SK-N-SH (cell line): ENCODE results near the gene ADGRG3. TPM values are rescaled to one million over a fixed set of nuclear protein-coding genes. Genes with fewer than 3 reads are reported as not detected.

Experiments used
- CTCF ChIA-PET: fragments of 300-600, 350-600 bp; formaldehyde crosslinking; extraction: SDS; loops from one replicate; lab custom pipeline; 2021; lab: Yijun Ruan, JAX
- POLR2A ChIA-PET: fragments of 350-600 bp; sonication (Branson Sonifier 250); formaldehyde crosslinking; extraction: SDS; loops from one replicate; lab custom pipeline; 2020; ENCODE audit warnings: antibody characterized with exemption, inconsistent platforms; lab: Yijun Ruan, JAX
- DNase-seq: peaks from one replicate; pipeline ENCODE4 v3.0.0; 2012
- H2AFZ ChIP-seq: fragments of 200-600 bp; sonication (generic); 2 replicates; pipeline ENCODE4 v1.8.1; 2016; ENCODE audit warnings: antibody characterized with exemption, mild to moderate bottlenecking, low read depth
- H3F3A ChIP-seq: fragments of 200-600 bp; sonication (generic); replicated peaks from 2 replicates; pipeline ENCODE3; 2016; ENCODE audit warnings: antibody characterized with exemption, mild to moderate bottlenecking; ENCODE audit not compliant: insufficient read depth
- H3K27ac ChIP-seq, 2 experiments: fragments of 200-500 bp in 1 of 2; fragments of 200-600 bp in 1 of 2; sonication (Bioruptor generic) in 1 of 2; sonication (generic), shearing (Covaris generic) in 1 of 2; 2 replicates each; pipeline versions ENCODE4 v1.5.1 to v1.6.1; 2014 to 2016; ENCODE audit warnings: low read depth in 2 of 2, inconsistent platforms in 1 of 2, low read length in 1 of 2, mild to moderate bottlenecking in 1 of 2, mixed read lengths in 1 of 2
- H3K27me3 ChIP-seq: fragments of 200-600 bp; sonication (generic), shearing (Covaris generic); 2 replicates; pipeline ENCODE4 v1.6.1; 2016; ENCODE audit warnings: mixed run types; ENCODE audit not compliant: insufficient read depth
- H3K36me3 ChIP-seq, 2 experiments: fragments of 200-500 bp in 1 of 2; fragments of 200-600 bp in 1 of 2; sonication (Bioruptor generic) in 1 of 2; sonication (generic) in 1 of 2; replicated peaks in 1 of 2; 2 replicates each; pipeline versions ENCODE3 to v1.5.1; 2014 to 2016; ENCODE audit warnings: low read length in 1 of 2, mild to moderate bottlenecking in 1 of 2; ENCODE audit not compliant: insufficient read depth in 2 of 2, control insufficient read depth in 1 of 2
- H3K4me1 ChIP-seq, 2 experiments: fragments of 200-500 bp in 1 of 2; fragments of 200-600 bp in 1 of 2; sonication (Bioruptor generic) in 1 of 2; sonication (generic), shearing (Covaris generic) in 1 of 2; 2 replicates each; pipeline versions ENCODE4 v1.5.1 to v1.6.1; 2014 to 2016; ENCODE audit warnings: low read depth in 1 of 2, low read length in 1 of 2, mixed run types in 1 of 2; ENCODE audit not compliant: insufficient read depth in 2 of 2, control insufficient read depth in 1 of 2
- H3K4me2 ChIP-seq: fragments of 200-600 bp; sonication (generic), shearing (Covaris generic); 2 replicates; pipeline ENCODE4 v1.6.1; 2017; ENCODE audit warnings: mixed run types
- H3K4me3 ChIP-seq, 2 experiments: fragments of 200-500 bp in 1 of 2; fragments of 200-600 bp in 1 of 2; sonication (Bioruptor generic) in 1 of 2; sonication (generic), shearing (Covaris generic) in 1 of 2; 2 replicates each; pipeline versions ENCODE4 v1.5.1 to v1.8.1; 2014 to 2016; ENCODE audit warnings: low read depth in 2 of 2, inconsistent platforms in 1 of 2, low read length in 1 of 2, mild to moderate bottlenecking in 1 of 2, mixed read lengths in 1 of 2, moderate library complexity in 1 of 2
- H3K79me2 ChIP-seq: fragments of 200-600 bp; sonication (generic); 2 replicates; pipeline ENCODE4 v1.8.1; 2017; ENCODE audit warnings: mild to moderate bottlenecking; ENCODE audit not compliant: insufficient read depth
- H3K9ac ChIP-seq: fragments of 200-600 bp; sonication (generic); 2 replicates; pipeline ENCODE4 v1.6.1; 2017; ENCODE audit warnings: mixed run types
- H3K9me2 ChIP-seq: fragments of 200-600 bp; sonication (generic); 2 replicates; pipeline ENCODE4 v1.6.1; 2017; ENCODE audit warnings: mixed run types
- H3K9me3 ChIP-seq: fragments of 200-600 bp; sonication (generic); 2 replicates; pipeline ENCODE4 v1.6.1; 2017; ENCODE audit warnings: mixed run types, mild to moderate bottlenecking, moderate library complexity
- H4K20me1 ChIP-seq: fragments of 200-600 bp; sonication (generic); 2 replicates; pipeline ENCODE4 v1.6.1; 2017; ENCODE audit warnings: mild to moderate bottlenecking, mixed run types; ENCODE audit not compliant: insufficient read depth
- CHD2 ChIP-seq: fragments of 150-350 bp; IDR thresholded peaks from 2 replicates; pipeline ENCODE4 v1.6.1; 2018; ENCODE audit warnings: low read length; ENCODE audit not compliant: partially characterized antibody
- CTCF ChIP-seq: fragments of 200-600 bp; sonication (generic); IDR thresholded peaks from 2 replicates; pipeline ENCODE4 v1.6.1; 2017; ENCODE audit warnings: antibody characterized with exemption, mild to moderate bottlenecking, moderate library complexity
- ELF1 ChIP-seq: IDR thresholded peaks from 2 replicates; pipeline ENCODE4 v1.4.0; 2012
- EZH2phosphoT487 ChIP-seq: fragments of 200-600 bp; sonication (generic); IDR thresholded peaks from 2 replicates; pipeline ENCODE4 v1.6.1; 2017; ENCODE audit warnings: low read depth, mixed run types, mild to moderate bottlenecking, antibody characterized with exemption, moderate library complexity, borderline replicate concordance
- FOXJ3 ChIP-seq: sonication (generic); formaldehyde crosslinking; IDR thresholded peaks from 2 replicates; pipeline ENCODE4 v1.5.1; 2020; ENCODE audit warnings: mild to moderate bottlenecking, missing genetic modification reagents
- FOXM1 ChIP-seq: IDR thresholded peaks from 2 replicates; pipeline ENCODE4 v1.4.0; 2012; ENCODE audit warnings: low read depth, mild to moderate bottlenecking
- GABPA ChIP-seq: IDR thresholded peaks from 2 replicates; pipeline ENCODE4 v1.4.0; 2012; ENCODE audit warnings: low read depth, mild to moderate bottlenecking
- JUND ChIP-seq: IDR thresholded peaks from 2 replicates; pipeline ENCODE4 v1.4.0; 2012
- MXI1 ChIP-seq: IDR thresholded peaks from 2 replicates; pipeline ENCODE4 v1.6.1; 2012; ENCODE audit warnings: mild to moderate bottlenecking, low read depth, low read length, improper control_type of control experiment
- NFIC ChIP-seq: IDR thresholded peaks from 2 replicates; pipeline ENCODE4 v1.4.0; 2012; ENCODE audit warnings: borderline replicate concordance
- POLR2AphosphoS5 ChIP-seq: IDR thresholded peaks from 2 replicates; pipeline ENCODE4 v1.6.1; 2012; ENCODE audit warnings: low read depth, low read length
- RAD21 ChIP-seq: IDR thresholded peaks from 2 replicates; pipeline ENCODE4 v1.6.1; 2012; ENCODE audit warnings: mild to moderate bottlenecking, low read length
- RCOR1 ChIP-seq: fragments of 150-350 bp; IDR thresholded peaks from 2 replicates; pipeline ENCODE4 v1.6.1; 2017; ENCODE audit warnings: antibody characterized with exemption, low read length
- RFX5 ChIP-seq: IDR thresholded peaks from 2 replicates; pipeline ENCODE4 v1.6.1; 2012; ENCODE audit warnings: mild to moderate bottlenecking, improper control_type of control experiment, low read length
- RXRA ChIP-seq: IDR thresholded peaks from 2 replicates; pipeline ENCODE4 v1.4.0; 2012; ENCODE audit warnings: low read depth, mild to moderate bottlenecking, borderline replicate concordance
- SIN3A ChIP-seq: IDR thresholded peaks from 2 replicates; pipeline ENCODE4 v1.6.1; 2012; ENCODE audit warnings: low read depth, mild to moderate bottlenecking, low read length, moderate library complexity, borderline replicate concordance
- TAF1 ChIP-seq: IDR thresholded peaks from 2 replicates; pipeline ENCODE4 v1.6.1; 2012; ENCODE audit warnings: low read depth, mild to moderate bottlenecking, low read length, moderate library complexity, borderline replicate concordance
- TEAD4 ChIP-seq: IDR thresholded peaks from 2 replicates; pipeline ENCODE4 v1.4.0; 2012; ENCODE audit warnings: mild to moderate bottlenecking, borderline replicate concordance; ENCODE audit not compliant: insufficient read depth
- YY1 ChIP-seq: IDR thresholded peaks from 2 replicates; pipeline ENCODE4 v1.4.0; 2012; ENCODE audit warnings: low read depth, mild to moderate bottlenecking
- WGBS: methylation state at CpG from one replicate; pipeline ENCODE4 v1.1.6; 2017; ENCODE audit warnings: low lambda C conversion rate; 5-methylcytosine and 5-hydroxymethylcytosine counted together
- polyA plus RNA-seq, 3 experiments: library from polyadenylated mRNA; depleted of rRNA; stranded (reverse); fragments of >200 nt; gene quantifications; 2 replicates each; pipeline ENCODE4 v1.2.3, GENCODE V29; 2012
- TF ChIP-seq, protein P1 (sequence below): fragments of 150-350 bp; IDR thresholded peaks from 2 replicates; pipeline ENCODE4 v1.6.1; 2017; ENCODE audit warnings: antibody characterized with exemption, low read length, low read depth, borderline replicate concordance
- TF ChIP-seq, protein P2 (sequence below): IDR thresholded peaks from 2 replicates; pipeline ENCODE4 v1.4.0; 2012; ENCODE audit warnings: low read depth

ADGRG3 gene
- polyA plus RNA-seq, 1 of the 3 experiments (the other 2 are of a cell fraction), result not detected

DNA sequence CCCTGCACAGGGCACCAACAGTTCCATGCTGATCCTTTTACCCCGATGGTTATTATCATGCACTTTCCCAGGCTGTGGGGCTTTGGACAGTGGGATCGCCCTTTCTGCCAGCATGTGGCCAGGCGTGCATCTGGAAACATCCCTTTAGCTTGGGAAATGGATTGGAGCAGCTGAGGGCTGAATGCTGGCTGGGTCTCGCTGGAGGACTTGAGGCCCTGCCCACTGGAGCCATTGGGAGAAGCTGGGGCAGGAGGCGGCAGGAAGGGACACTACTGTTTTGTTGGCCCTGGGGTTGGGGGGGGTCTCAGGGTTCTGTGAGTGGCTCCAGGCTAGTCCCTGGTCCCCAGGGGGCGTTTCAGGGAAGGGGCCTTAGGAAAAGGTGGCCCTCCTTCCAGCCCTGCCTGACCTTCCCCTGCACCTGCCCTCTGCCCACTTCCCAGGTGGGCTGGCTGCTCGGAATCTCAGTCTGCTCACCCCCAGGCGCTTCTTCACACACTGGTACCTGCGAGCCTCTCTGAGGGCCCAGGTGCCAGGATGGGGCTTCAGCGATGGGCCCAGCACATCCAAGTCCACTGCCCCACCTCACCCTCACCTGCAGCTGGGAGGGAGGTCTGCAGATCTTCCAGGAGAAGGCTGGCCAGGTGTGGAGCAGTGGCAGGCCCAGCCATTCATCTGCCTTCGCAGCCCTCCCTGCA lies 1.6 kb upstream of the ADGRG3 start:
- POLR2A ChIA-PET, result no interaction called here
- H3K4me1 ChIP-seq, result peaks cover 0 to 11% of the 10 kb centered on the region in 2 experiments; a peak in 1 of 4 replicates

GRCh38 chr16:57667048-57667525 lies 1.0 kb upstream of the ADGRG3 start:
- peaks cover 0 to 11% of the 10 kb centered on the region in 2 experiments; a peak in 1 of 4 replicates for H3K4me1 ChIP-seq
- POLR2A ChIA-PET, result no interaction called here
- H3K79me2 ChIP-seq, result no peaks in the 10 kb centered on the region
- H2AFZ ChIP-seq, result no peak overlapping the region
- H4K20me1 ChIP-seq, result no peaks in the 10 kb centered on the region
- CTCF ChIA-PET, result interaction anchor here (0.9 to 1.7 kb wide), 4 partner anchors 18 to 91 kb away, joined by 3 to 5 read pairs (median 3); no protein-coding TSS in a partner anchor
- no peaks in the 10 kb centered on the region for H3K36me3 ChIP-seq
- H3K9me3 ChIP-seq, result no peaks in the 10 kb centered on the region
- H3K27ac ChIP-seq, result no peak overlapping the region
- H3K4me3 ChIP-seq, result no peak overlapping the region
- no peak overlapping the region for H3K9ac ChIP-seq
- H3F3A ChIP-seq, result no peaks in the 10 kb centered on the region
- H3K27me3 ChIP-seq, result no peaks in the 10 kb centered on the region
- no peak for DNase-seq
- 100% methylated on average over 1 of the region's 5 CpGs for WGBS
- H3K9me2 ChIP-seq, result no peaks in the 10 kb centered on the region
- H3K4me2 ChIP-seq, result no peak overlapping the region
- TF ChIP-seq RXRA, result no peak
- no peak for TF ChIP-seq CHD2
- no peak for TF ChIP-seq ELF1
- TF ChIP-seq GABPA, result no peak
- no peak for TF ChIP-seq POLR2AphosphoS5
- no peak for TF ChIP-seq MXI1
- no peak for TF ChIP-seq TEAD4
- TF ChIP-seq TAF1, result no peak
- TF ChIP-seq FOXM1, result no peak
- no peak for TF ChIP-seq EZH2phosphoT487

More for the DNA sequence above, 1.6 kb upstream of the ADGRG3 start:
- no peaks in the 10 kb centered on the region for H4K20me1 ChIP-seq
- CTCF ChIA-PET, result interaction anchor here (1.0 to 1.7 kb wide), 4 partner anchors 13 to 75 kb away, joined by 3 to 6 read pairs (median 4); no protein-coding TSS in a partner anchor
- WGBS, result 71% methylated on average over 9 of the region's 11 CpGs
- H3K9me2 ChIP-seq, result no peaks in the 10 kb centered on the region
- H3K36me3 ChIP-seq, result no peaks in the 10 kb centered on the region
- no peak overlapping the region for H2AFZ ChIP-seq
- no peak overlapping the region for H3K4me2 ChIP-seq
- H3K27me3 ChIP-seq, result no peaks in the 10 kb centered on the region
- no peak overlapping the region for H3K4me3 ChIP-seq
- H3K9ac ChIP-seq, result no peak overlapping the region
- TF ChIP-seq JUND, result no peak
- TF ChIP-seq, protein P1, sequence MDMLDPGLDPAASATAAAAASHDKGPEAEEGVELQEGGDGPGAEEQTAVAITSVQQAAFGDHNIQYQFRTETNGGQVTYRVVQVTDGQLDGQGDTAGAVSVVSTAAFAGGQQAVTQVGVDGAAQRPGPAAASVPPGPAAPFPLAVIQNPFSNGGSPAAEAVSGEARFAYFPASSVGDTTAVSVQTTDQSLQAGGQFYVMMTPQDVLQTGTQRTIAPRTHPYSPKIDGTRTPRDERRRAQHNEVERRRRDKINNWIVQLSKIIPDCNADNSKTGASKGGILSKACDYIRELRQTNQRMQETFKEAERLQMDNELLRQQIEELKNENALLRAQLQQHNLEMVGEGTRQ, result no peak
- TF ChIP-seq NFIC, result no peak
- TF ChIP-seq RXRA, result no peak
- TF ChIP-seq CTCF, result no peak
- TF ChIP-seq EZH2phosphoT487, result no peak
- TF ChIP-seq RFX5, result no peak
- TF ChIP-seq YY1, result no peak
- TF ChIP-seq RAD21, result no peak
- TF ChIP-seq RCOR1, result no peak
- no peak for TF ChIP-seq SIN3A
- no peak for TF ChIP-seq FOXJ3 (CRISPR knock-in tag)
- no peak for TF ChIP-seq FOXM1
- TF ChIP-seq GABPA, result no peak
- TF ChIP-seq, protein P2, sequence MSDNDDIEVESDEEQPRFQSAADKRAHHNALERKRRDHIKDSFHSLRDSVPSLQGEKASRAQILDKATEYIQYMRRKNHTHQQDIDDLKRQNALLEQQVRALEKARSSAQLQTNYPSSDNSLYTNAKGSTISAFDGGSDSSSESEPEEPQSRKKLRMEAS, result no peak
- H3K79me2 ChIP-seq, result no peaks in the 10 kb centered on the region
- no peaks in the 10 kb centered on the region for H3K9me3 ChIP-seq
- no peak overlapping the region for H3K27ac ChIP-seq
- no peak for DNase-seq
- H3F3A ChIP-seq, result no peaks in the 10 kb centered on the region
